ENCODE measurements around the gene DDX5.

GRCh38 chr17:64544742-64545141, 38.7 kb upstream of the DDX5 start:
- TF ChIP-seq, protein P1, sequence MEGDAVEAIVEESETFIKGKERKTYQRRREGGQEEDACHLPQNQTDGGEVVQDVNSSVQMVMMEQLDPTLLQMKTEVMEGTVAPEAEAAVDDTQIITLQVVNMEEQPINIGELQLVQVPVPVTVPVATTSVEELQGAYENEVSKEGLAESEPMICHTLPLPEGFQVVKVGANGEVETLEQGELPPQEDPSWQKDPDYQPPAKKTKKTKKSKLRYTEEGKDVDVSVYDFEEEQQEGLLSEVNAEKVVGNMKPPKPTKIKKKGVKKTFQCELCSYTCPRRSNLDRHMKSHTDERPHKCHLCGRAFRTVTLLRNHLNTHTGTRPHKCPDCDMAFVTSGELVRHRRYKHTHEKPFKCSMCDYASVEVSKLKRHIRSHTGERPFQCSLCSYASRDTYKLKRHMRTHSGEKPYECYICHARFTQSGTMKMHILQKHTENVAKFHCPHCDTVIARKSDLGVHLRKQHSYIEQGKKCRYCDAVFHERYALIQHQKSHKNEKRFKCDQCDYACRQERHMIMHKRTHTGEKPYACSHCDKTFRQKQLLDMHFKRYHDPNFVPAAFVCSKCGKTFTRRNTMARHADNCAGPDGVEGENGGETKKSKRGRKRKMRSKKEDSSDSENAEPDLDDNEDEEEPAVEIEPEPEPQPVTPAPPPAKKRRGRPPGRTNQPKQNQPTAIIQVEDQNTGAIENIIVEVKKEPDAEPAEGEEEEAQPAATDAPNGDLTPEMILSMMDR (IDR thresholded peaks at IDR 0.05), result no peak
- TF ChIP-seq POLR2A (IDR thresholded peaks at IDR 0.05), result no peak
